SK-N-SH (cell line): ENCODE measurements around the gene COMMD3.

Experiments used
- CHD2 ChIP-seq: fragments of 150-350 bp; IDR thresholded peaks from 2 replicates; pipeline ENCODE4 v1.6.1; 2018; ENCODE audit warnings: low read length; ENCODE audit not compliant: partially characterized antibody
- CTCF ChIP-seq: fragments of 200-600 bp; sonication (generic); IDR thresholded peaks from 2 replicates; pipeline ENCODE4 v1.6.1; 2017; ENCODE audit warnings: antibody characterized with exemption, mild to moderate bottlenecking, moderate library complexity
- EZH2phosphoT487 ChIP-seq: fragments of 200-600 bp; sonication (generic); IDR thresholded peaks from 2 replicates; pipeline ENCODE4 v1.6.1; 2017; ENCODE audit warnings: low read depth, mixed run types, mild to moderate bottlenecking, antibody characterized with exemption, moderate library complexity, borderline replicate concordance
- GATA2 ChIP-seq: sonication (generic); formaldehyde crosslinking; IDR thresholded peaks from 2 replicates; pipeline ENCODE4 v1.5.0; 2020; ENCODE audit warnings: mild to moderate bottlenecking, missing genetic modification reagents
- NFIC ChIP-seq: IDR thresholded peaks from 2 replicates; pipeline ENCODE4 v1.4.0; 2012; ENCODE audit warnings: borderline replicate concordance
- NRF1 ChIP-seq: IDR thresholded peaks from 2 replicates; pipeline ENCODE4 v1.6.1; 2012; ENCODE audit warnings: low read depth, mild to moderate bottlenecking, low read length
- PBX3 ChIP-seq: IDR thresholded peaks from 2 replicates; pipeline ENCODE4; 2012
- RAD21 ChIP-seq: IDR thresholded peaks from 2 replicates; pipeline ENCODE4 v1.6.1; 2012; ENCODE audit warnings: mild to moderate bottlenecking, low read length
- SMC3 ChIP-seq: IDR thresholded peaks from 2 replicates; pipeline ENCODE4 v1.6.1; 2012; ENCODE audit warnings: low read depth, low read length, improper control_type of control experiment
- TAF1 ChIP-seq: IDR thresholded peaks from 2 replicates; pipeline ENCODE4 v1.6.1; 2012; ENCODE audit warnings: low read depth, mild to moderate bottlenecking, low read length, moderate library complexity, borderline replicate concordance
- YY1 ChIP-seq: IDR thresholded peaks from 2 replicates; pipeline ENCODE4 v1.4.0; 2012; ENCODE audit warnings: low read depth, mild to moderate bottlenecking

GRCh38 chr10:22356324-22356873 is 40.2 kb downstream of the COMMD3 start:
- TF ChIP-seq CHD2 (no peak), YY1 (no peak), SMC3 (no peak), TAF1 (no peak), NFIC (no peak), RAD21 (no peak), PBX3 (no peak), EZH2phosphoT487 (no peak), GATA2 (no peak), CTCF (no peak), NRF1 (no peak)
